ENCODE results near the gene MRI1. TPM values are rescaled to one million over a fixed set of nuclear protein-coding genes. Genes with fewer than 3 reads are reported as not detected.
A peak's percentile ranks its signal among the peaks of the same experiment; 100 is the strongest.

MRI1 gene
- total and polyA plus RNA-seq, 7 donors, result 6.4 to 11.2 (median 9.6) TPM

DNA sequence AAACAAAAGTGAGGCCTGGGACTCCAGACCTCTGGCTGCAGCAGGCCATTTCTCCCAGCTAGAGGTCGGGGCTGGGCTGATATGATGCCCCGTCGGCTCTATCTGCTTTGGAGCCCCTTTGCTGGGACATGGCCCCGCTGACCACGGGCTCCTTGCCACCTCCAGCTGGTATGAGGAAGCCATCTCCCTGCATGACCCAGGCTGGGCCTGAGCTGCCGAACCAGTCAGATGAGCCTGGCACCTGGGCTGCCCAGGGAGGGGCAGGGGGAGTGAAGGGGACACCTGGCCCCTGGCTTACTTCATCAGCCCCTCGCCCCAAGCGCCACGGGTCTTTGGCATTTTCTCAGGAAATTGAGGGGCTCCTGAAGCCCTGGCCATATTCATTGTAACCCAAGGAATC is 38.7 kb downstream of the MRI1 start:
- H3K9me3 ChIP-seq, result no peaks in the 10 kb centered on the region
- TF ChIP-seq, protein P1, sequence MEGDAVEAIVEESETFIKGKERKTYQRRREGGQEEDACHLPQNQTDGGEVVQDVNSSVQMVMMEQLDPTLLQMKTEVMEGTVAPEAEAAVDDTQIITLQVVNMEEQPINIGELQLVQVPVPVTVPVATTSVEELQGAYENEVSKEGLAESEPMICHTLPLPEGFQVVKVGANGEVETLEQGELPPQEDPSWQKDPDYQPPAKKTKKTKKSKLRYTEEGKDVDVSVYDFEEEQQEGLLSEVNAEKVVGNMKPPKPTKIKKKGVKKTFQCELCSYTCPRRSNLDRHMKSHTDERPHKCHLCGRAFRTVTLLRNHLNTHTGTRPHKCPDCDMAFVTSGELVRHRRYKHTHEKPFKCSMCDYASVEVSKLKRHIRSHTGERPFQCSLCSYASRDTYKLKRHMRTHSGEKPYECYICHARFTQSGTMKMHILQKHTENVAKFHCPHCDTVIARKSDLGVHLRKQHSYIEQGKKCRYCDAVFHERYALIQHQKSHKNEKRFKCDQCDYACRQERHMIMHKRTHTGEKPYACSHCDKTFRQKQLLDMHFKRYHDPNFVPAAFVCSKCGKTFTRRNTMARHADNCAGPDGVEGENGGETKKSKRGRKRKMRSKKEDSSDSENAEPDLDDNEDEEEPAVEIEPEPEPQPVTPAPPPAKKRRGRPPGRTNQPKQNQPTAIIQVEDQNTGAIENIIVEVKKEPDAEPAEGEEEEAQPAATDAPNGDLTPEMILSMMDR (IDR thresholded peaks at IDR 0.05), result no peak
- H3K4me1 ChIP-seq, result peaks cover 1% of the 10 kb centered on the region
- no peak for ATAC-seq
- H3K4me3 ChIP-seq, result no peak overlapping the region
- peaks cover 0 to 8% of the 10 kb centered on the region in 2 donors for H3K36me3 ChIP-seq (ENCODE audit: insufficient read depth in 1 of 2, low read depth in 1 of 2)
- H3K27me3 ChIP-seq (ENCODE audit: insufficient read depth in 3 of 3, low read length in 2 of 3), result no peaks in the 10 kb centered on the region
- intact Hi-C loops (cut with DNase I), result no loop called here
- no peak overlapping the region for H3K27ac ChIP-seq
- 70 to 83% (median 73%) methylated on average over 7 to 9 of the region's 9 CpGs for WGBS, 3 donors
- no peak for DNase-seq

DNA sequence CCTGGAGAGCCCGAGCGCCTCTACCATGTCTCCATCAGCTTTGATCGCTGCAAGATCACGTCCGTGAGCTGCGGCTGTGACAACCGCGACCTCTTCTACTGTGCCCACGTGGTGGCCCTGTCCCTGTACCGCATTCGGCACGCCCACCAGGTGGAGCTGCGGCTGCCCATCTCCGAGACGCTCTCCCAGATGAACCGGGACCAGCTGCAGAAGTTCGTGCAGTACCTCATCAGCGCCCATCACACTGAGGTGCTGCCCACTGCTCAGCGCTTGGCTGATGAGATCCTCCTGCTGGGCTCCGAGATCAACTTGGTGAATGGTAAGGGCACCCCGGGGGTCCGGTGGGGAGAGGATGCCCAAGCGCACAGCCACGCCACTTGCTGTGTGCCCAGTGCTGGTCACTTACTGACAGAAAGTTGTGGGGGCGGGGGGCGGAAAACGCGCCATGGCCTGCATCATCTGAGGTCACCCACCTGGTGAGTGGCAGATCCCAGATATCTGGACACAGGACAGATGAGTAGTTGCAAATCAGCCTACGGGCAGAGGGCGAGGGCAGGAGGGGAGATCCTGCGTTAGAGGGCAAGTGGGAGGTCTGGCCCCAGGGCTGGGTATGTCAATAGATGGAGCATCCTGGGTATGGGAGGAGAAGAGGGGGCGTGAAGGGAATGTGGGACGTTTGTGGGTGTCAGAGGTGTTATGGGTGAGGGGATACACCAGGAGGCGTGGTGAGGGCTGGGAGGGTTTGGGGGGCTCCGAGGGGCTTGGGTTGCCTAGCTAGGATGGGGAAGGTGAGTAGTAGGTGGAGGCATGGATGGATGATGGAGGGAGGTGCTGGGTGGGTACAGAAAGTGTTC is 40.7 kb downstream of the MRI1 start:
- WGBS, 3 donors, result 69% methylated on average over 35 of the region's 35 CpGs
- DNase-seq, result peak; percentile 34 to 77
- Histone ChIP-seq H3K27ac (no peak overlapping the region), H3K4me3 (no peak overlapping the region), H3K4me1 (no peaks in the 10 kb centered on the region), H3K27me3 (ENCODE audit: insufficient read depth in 3 of 3, low read length in 2 of 3) (no peaks in the 10 kb centered on the region), H3K9me3 (no peaks in the 10 kb centered on the region), H3K36me3 (ENCODE audit: insufficient read depth in 1 of 2, low read depth in 1 of 2) (peaks cover 0 to 23% of the 10 kb centered on the region in 2 donors)
- intact Hi-C loops (cut with DNase I), result no loop called here
- peak; percentile 75 to 89 (median 84) for ATAC-seq
- TF ChIP-seq, protein P1 (IDR thresholded peaks at IDR 0.05), result peak; percentile 47

DNA sequence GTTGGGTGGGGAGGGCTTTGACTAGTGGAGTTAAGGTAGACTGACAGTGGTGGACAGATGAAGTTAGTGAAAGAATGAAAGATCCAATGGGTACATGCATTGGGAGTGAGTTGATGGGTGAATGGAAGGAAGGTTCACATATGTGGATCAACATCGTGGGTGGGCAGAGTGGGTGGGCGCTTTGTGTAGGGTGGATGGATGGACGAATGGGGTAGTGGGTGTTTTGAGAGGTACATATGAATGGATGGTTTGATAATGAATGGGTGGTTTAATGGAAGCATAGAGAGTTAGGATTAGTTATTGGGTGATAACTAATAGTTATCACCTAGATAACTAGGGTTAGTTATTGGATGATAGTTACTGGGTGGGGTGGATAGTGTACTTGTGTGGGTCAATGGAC is 42.4 kb downstream of the MRI1 start:
- no peak overlapping the region for H3K4me3 ChIP-seq
- 96 to 100% (median 98%) methylated on average over 3 of the region's 3 CpGs for WGBS, 3 donors
- intact Hi-C loops (cut with DNase I), result loop anchor here in 1 of 2 donors (2.0 kb wide), 1 partner anchor 16 kb away; no protein-coding TSS in a partner anchor
- H3K4me1 ChIP-seq, result no peaks in the 10 kb centered on the region
- TF ChIP-seq, protein P1 (IDR thresholded peaks at IDR 0.05), result no peak
- peaks cover 0 to 27% of the 10 kb centered on the region in 2 donors for H3K36me3 ChIP-seq (ENCODE audit: insufficient read depth in 1 of 2, low read depth in 1 of 2)
- ATAC-seq (no peak), DNase-seq (no peak)
- H3K27me3 ChIP-seq (ENCODE audit: insufficient read depth in 3 of 3, low read length in 2 of 3), result no peaks in the 10 kb centered on the region
- no peaks in the 10 kb centered on the region for H3K9me3 ChIP-seq
- H3K27ac ChIP-seq, result no peak overlapping the region

DNA sequence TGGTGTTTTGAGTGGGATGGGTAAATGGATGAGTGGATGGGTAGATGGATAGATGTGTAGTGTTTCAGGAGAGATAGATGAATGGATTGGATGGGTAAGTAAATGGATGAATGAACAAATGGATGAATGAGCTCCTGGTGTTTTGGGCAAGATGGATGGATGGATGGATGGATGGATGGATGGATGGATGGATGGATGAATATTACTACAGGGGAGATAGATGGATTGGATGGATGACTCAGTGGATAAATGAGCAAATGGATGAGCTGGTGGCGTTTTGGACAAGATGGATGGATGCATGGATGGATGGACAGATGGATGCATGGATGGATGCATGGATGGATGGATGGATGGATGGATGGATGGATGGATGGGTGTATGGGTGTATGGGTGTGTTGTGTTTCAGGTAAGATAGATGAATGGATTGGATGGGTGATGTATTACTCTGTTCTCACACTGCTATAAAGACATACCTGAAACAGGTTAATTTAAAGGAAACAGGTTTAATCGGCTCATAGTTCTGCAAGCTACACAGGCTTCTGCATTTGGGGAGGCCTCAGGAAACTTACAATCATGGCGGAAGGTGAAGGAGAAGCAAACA is 43.2 kb downstream of the MRI1 start:
- intact Hi-C loops (cut with DNase I), result loop anchor here in 1 of 2 donors (2.0 kb wide), 1 partner anchor 15 kb away; no protein-coding TSS in a partner anchor
- Histone ChIP-seq H3K36me3 (ENCODE audit: insufficient read depth in 1 of 2, low read depth in 1 of 2) (peaks cover 0 to 24% of the 10 kb centered on the region in 2 donors), H3K9me3 (no peaks in the 10 kb centered on the region), H3K27me3 (ENCODE audit: insufficient read depth in 3 of 3, low read length in 2 of 3) (no peaks in the 10 kb centered on the region), H3K4me1 (no peaks in the 10 kb centered on the region), H3K4me3 (no peak overlapping the region), H3K27ac (no peak overlapping the region)
- no peak for ATAC-seq
- TF ChIP-seq, protein P1 (IDR thresholded peaks at IDR 0.05), result no peak
- 96 to 100% (median 97%) methylated on average over 3 of the region's 3 CpGs for WGBS, 3 donors
- no peak for DNase-seq

Measured in psoas muscle (tissue), 8 donors.